Motor neuron (in vitro differentiated cells): ENCODE measurements around the gene MIB2. TPM values are rescaled to one million over a fixed set of nuclear protein-coding genes. Genes with fewer than 3 reads are reported as not detected.
"Not testable (repeated sequence)": the region's sequence is repeated elsewhere in the genome, so short reads cannot be mapped to it uniquely, and the experiment has no call there.

ENCODE experiments used
- ATAC-seq, 8 experiments: fragments of 200-7000 bp; cut with Tn5 transposase; replicated peaks in 6 of 8; 2 replicates each; pipeline ENCODE4 v1.8.0; 2021; ENCODE audit warnings: mild to moderate bottlenecking in 8 of 8, moderate library complexity in 8 of 8
- H3K27ac ChIP-seq, 2 donors: fragments of 250-450 bp; sonication (Bioruptor Pico); 2 replicates each; pipeline ENCODE4 v1.9.0; 2021; ENCODE audit warnings: antibody characterized with exemption in 2 of 2, mild to moderate bottlenecking in 2 of 2, moderate library complexity in 1 of 2
- H3K4me1 ChIP-seq, 2 donors: fragments of 250-450 bp; sonication (Bioruptor Pico); replicated peaks in 1 of 2; 2 replicates each; pipeline ENCODE4 v1.6.1; 2021; ENCODE audit warnings: antibody characterized with exemption in 2 of 2, mild to moderate bottlenecking in 2 of 2, moderate library complexity in 1 of 2
- H3K4me3 ChIP-seq, 5 donors: fragments of 250-450 bp; sonication (Bioruptor Pico); 2 replicates each; pipeline ENCODE4 v1.9.0; 2021; ENCODE audit warnings: antibody characterized with exemption in 5 of 5, mild to moderate bottlenecking in 5 of 5, moderate library complexity in 4 of 5
- WGBS, 10 experiments: fragments of 450-650 bp; shearing (Covaris generic); methylation state at CpG; one replicate each; pipeline ENCODE4 v1.0.0; 2022; 5-methylcytosine and 5-hydroxymethylcytosine counted together
- in situ Hi-C, 9 experiments: fragments of 400-800 bp; cut with MboI; loops; one replicate each; pipeline ENCODE4 v1.15.0; 2021; ENCODE audit warnings: low sequenced_read_pairs in 9 of 9, low pct_unique_long_range_greater_than_20kb in 2 of 9; ENCODE audit not compliant: unreplicated experiment in 9 of 9
- total RNA-seq, 8 experiments: library from RNA; unstranded; fragments of 300-600 nt; gene quantifications; 2 replicates each; pipeline versions ENCODE4 v1.2.3 to v1.2.4, GENCODE V29; 2022

Gene MIB2
- total RNA-seq, 8 experiments from 2014 or later = 19.4 to 71.9 (median 41.6) TPM

DNA sequence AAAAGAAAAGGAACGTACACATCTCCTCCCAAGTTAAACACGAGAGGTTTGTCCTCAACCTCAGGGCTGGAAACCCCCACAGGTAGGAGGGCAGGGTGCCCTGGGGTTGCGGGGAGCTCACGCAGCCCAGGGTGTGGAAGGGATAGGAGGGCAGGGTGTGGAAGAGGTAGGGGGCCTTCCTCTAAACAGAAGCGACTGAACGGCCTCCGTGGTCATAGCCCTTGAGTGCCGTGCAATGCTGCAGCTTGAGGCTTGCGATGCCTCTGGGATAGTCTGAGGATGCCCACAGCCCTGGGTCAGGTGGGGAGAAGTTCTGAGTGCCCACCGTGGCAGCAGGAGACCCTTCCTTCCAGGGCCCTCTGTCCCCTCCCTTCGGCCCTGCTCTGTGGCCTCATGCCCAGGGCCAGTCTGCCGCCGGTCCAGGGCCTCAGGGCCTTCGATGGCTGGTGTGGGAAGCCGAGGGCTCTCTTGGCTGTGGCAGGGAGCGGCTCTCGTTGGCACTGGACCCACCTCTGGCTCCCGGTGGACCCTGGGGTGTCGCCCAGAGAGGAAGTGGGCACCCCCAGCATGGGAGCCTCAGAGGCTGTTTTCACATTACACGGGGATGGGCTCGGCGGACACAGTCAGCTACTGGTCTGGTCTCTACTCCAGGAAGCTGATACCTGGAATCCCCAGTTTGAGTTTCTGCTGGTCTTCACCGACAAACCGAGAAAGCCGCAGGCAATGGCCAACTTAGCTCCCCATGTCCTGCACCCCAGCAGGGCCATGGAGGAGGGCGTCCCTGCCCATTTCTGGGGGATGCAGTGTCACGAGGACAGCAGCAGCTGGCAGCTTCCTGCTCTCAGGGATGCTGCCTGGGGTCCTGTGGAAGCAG lies 49.9 kb downstream of the MIB2 start:
- peak in 4 of 8 experiments; percentile 6 to 20 (median 17) for ATAC-seq
- no peak overlapping the region for H3K27ac ChIP-seq
- H3K4me1 ChIP-seq = no peaks in the 10 kb centered on the region
- no peak overlapping the region for H3K4me3 ChIP-seq
- in situ Hi-C loops = no loop called here
- WGBS, 10 experiments = 90 to 100% (median 94%) methylated on average over 1 to 21 of the region's 27 CpGs; no CpG with 5 or more reads in 4 of the 10 experiments

- in situ Hi-C loops = no loop called here
- WGBS, 10 experiments = 80 to 100% (median 83%) methylated on average over 3 to 13 of the region's 25 CpGs; no CpG with 5 or more reads in 6 of the 10 experiments
- no peaks in the 10 kb centered on the region for H3K4me1 ChIP-seq
These were observed 50.5 kb downstream of the MIB2 start for GRCh38 chr1:1665815-1666251.

DNA sequence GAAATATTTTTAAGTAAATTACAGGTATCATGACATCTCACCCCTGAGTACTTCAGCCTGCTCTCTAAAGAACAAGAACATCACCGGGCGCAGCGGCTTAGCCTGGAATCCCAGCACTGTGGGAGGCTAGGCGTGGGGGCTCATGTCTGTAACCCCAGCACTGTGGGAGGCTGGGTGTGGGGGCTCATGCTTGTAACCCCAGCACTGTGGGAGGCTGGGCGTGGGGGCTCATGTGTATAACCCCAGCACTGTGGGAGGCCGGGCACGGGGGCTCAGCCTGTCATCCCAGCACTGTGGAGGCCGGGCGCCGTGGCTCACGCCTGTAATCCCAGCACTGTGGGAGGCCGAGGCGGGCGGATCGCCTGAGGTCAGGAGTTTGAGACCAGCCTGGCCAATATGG lies 51.2 kb downstream of the MIB2 start:
- in situ Hi-C loops = no loop called here
- H3K4me1 ChIP-seq = no peaks in the 10 kb centered on the region
- H3K4me3 ChIP-seq = no peak overlapping the region
- peak in 2 of 8 experiments; percentile 13 to 19 for ATAC-seq
- 80 to 100% (median 100%) methylated on average over 1 to 4 of the region's 15 CpGs; no CpG with 5 or more reads in 5 of the 10 experiments for WGBS, 10 experiments
- no peak overlapping the region for H3K27ac ChIP-seq

More at GRCh38 chr1:1665815-1666251, 50.5 kb downstream of the MIB2 start:
- peak in 4 of 8 experiments; percentile 10 to 42 (median 26) for ATAC-seq
- no peak overlapping the region for H3K27ac ChIP-seq
- H3K4me3 ChIP-seq = no peak overlapping the region

DNA sequence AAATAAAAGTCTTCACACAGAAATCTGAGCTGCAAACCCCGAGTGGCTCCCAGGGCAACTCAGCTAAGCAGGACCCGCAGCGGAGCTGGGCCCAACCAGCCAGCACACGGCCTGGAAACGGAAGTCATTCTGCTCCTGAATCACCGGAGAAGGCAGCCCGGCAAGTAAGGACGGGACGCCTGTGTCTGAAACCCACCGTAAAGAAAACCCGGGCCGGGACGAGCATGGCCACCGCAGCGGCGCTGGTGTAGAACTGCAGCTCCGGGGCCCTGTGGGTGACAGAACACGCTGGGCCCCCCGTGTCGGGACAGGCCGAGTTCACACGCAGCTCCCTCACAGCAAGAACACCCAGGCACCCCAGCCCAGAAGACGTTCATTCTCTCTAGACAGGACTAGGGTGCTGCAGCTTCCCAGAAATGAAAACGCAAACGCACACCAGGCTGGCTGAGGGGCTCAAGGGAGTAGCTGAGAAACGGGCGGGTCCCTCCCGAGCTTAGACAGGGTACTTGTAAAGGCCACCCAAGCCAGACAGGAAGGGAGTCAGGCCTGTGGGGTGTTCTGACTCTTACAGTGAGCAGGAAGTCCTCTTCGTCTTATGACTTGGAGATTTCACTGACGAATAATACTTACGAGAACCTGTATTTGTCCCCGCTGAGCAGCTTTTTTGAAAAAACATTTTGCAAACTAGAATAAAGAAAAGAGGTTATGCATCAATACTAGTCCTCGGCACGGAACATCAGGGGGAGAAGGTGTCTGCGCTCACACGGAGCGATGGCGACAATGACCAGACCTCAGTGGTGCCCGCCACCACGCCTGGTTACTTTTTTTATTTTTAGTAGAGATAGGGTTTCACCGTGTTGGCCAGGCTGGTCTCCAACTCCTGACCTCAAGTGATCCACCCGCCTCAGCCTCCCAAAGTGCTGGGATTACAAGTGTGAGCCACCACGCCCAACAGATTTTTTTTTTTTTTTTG lies 54.5 kb downstream of the MIB2 start:
- Histone ChIP-seq H3K4me3 (no peak overlapping the region), H3K27ac (no peak overlapping the region), H3K4me1 (no peaks in the 10 kb centered on the region)
- 91 to 100% (median 96%) methylated on average over 4 to 38 of the region's 43 CpGs; no CpG with 5 or more reads in 2 of the 10 experiments for WGBS, 10 experiments
- ATAC-seq = no peak
- in situ Hi-C loops = no loop called here

GRCh38 chr1:1670866-1671265 lies 55.6 kb downstream of the MIB2 start:
- no peak for ATAC-seq
- H3K4me3 ChIP-seq = no peak overlapping the region
- H3K4me1 ChIP-seq = no peaks in the 10 kb centered on the region
- H3K27ac ChIP-seq = no peak overlapping the region
- 60 to 100% (median 91%) methylated on average over 1 to 24 of the region's 24 CpGs; no CpG with 5 or more reads in 3 of the 10 experiments for WGBS, 10 experiments
- in situ Hi-C loops = no loop called here

- H3K4me1 ChIP-seq = no peaks in the 10 kb centered on the region
- peak overlapping the region in 1 of 2 donors; percentile 30 for H3K27ac ChIP-seq
- in situ Hi-C loops = no loop called here
- no peak for ATAC-seq
- H3K4me3 ChIP-seq = no peak overlapping the region
- 63 to 100% (median 88%) methylated on average over 1 to 23 of the region's 27 CpGs; no CpG with 5 or more reads in 1 of the 10 experiments for WGBS, 10 experiments
These were observed 56.2 kb downstream of the MIB2 start for GRCh38 chr1:1671365-1672119.

GRCh38 chr1:1672181-1672965 lies 57.1 kb downstream of the MIB2 start:
- in situ Hi-C loops = no loop called here
- Histone ChIP-seq H3K27ac (no peak overlapping the region), H3K4me1 (no peaks in the 10 kb centered on the region), H3K4me3 (no peak overlapping the region)
- WGBS, 10 experiments = 89 to 100% (median 92%) methylated on average over 1 to 21 of the region's 25 CpGs; no CpG with 5 or more reads in 2 of the 10 experiments
- no peak for ATAC-seq

- in situ Hi-C loops, H3K4me1 ChIP-seq, H3K4me3 ChIP-seq, H3K27ac ChIP-seq: not testable (repeated sequence)
- WGBS, 10 experiments = 76% methylated on average over 5 of the region's 21 CpGs; no CpG with 5 or more reads in 9 of the 10 experiments
- ATAC-seq = peak in 2 of 8 experiments; percentile 22 to 32
These were observed 59.5 kb downstream of the MIB2 start for GRCh38 chr1:1674806-1675205.

DNA sequence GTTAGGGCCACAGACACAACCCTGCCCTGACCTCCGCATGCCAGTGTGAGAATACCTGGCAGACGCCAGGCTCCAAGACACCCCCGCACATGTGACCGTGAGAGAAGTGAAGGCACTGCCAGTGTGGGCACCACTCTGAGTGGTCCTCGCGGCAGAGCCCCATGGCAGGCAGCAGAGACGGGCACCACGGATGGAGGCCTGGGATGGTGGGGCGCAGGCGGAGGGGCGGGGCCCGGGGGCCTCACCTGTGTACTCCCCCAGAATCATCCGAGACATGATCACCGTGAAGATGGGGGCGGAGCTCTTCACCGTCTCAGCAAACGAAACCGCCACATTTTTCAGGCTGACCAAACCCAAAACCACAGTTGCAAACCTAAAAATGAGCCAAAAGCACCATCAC lies 59.9 kb downstream of the MIB2 start:
- H3K27ac ChIP-seq, H3K4me1 ChIP-seq, H3K4me3 ChIP-seq, in situ Hi-C loops: not testable (repeated sequence)
- no CpG with 5 or more reads among the region's 18 CpGs for WGBS, 10 experiments
- peak in 4 of 8 experiments; percentile 13 to 29 (median 18) for ATAC-seq

DNA sequence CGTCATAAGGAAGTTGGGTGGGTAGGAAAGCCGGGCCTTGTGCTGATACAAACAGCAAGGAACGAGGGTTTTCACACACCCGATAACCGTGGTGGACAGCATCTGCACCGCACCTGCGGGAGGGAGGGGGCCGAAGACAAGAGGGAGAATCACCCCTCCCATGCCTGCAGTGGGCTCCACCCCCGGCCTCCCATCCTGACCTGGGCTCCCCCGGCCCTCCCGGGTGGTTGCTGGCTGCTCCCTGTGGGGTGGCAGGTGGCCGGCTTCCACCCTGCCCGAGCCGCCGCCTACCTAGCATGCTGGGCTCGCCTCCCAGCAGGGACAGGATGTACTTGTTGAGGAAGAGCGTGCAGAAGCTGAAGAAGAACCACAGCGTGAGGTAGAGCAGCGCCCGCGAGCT lies 60.8 kb downstream of the MIB2 start:
- no CpG with 5 or more reads among the region's 21 CpGs for WGBS, 10 experiments
- H3K27ac ChIP-seq, in situ Hi-C loops, H3K4me1 ChIP-seq, H3K4me3 ChIP-seq: not testable (repeated sequence)
- ATAC-seq = peak in 1 of 8 experiments; percentile 27

DNA sequence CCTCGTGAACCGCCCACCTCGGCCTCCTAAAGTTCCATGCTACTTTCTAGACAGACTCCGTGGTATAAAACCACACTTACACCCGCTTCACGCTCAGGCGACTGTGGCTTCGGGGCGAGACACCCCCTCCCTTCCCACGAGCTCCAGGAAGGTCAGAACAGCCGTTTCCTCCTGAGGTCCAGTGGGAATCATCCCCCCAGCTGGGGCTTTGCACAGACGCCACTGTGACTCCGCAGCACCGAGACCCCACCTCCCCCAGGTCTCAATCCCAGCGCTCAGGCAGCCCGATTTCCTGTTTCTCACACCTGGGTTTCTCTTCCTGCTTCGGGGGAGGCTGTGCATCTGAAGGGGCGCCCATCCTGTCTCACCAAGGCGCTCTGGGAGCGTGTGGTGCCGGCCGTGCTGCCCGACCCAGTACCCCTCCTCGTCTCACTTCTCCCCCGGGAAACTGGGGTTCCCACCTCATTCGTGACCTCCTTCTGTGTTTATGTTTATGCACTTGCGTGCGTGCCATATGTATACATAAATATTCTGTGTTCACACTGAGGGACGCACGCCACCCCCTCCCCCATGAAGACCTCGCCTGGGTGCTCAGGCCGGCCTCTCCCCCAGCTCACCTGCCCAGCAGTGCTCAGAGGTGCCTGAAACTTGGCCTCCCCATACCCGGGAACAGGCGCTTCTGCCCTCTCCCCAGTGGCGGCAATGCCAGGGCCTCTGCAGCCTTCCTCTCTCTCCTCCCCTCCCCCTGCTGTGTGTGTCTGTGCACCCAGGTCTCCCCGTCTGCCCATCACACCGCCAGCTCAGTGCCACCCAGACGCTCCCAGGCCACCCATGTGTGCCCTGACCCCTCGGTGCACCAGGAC lies 62.6 kb downstream of the MIB2 start:
- no peak overlapping the region for H3K4me3 ChIP-seq
- H3K4me1 ChIP-seq = peaks cover 0 to 2% of the 10 kb centered on the region in 2 donors
- peak in 2 of 8 experiments; percentile 8 to 14 for ATAC-seq
- WGBS, 10 experiments = 86 to 96% (median 92%) methylated on average over 2 to 12 of the region's 39 CpGs; no CpG with 5 or more reads in 4 of the 10 experiments
- in situ Hi-C loops = no loop called here
- H3K27ac ChIP-seq = no peak overlapping the region
